HepG2 (cell line): ENCODE results near the gene RPE65. TPM values are rescaled to one million over a fixed set of nuclear protein-coding genes. Genes with fewer than 3 reads are reported as not detected.
A peak's percentile ranks its signal among the peaks of the same experiment; 100 is the strongest.

Experiments
- ATAC-seq: fragments of 200-7000 bp; cut with Tn5 transposase; 3 replicates; pipeline ENCODE4 v1.9.1; 2020; ENCODE audit warnings: mild to moderate bottlenecking, moderate library complexity
- BruUV-seq: library from RNA; stranded (reverse); fragments of 400-500 nt; replicated peaks from 2 replicates; lab custom pipeline; 2021; lab: Mats Ljungman, UMichigan
- CTCF ChIA-PET: fragments of 300-600 bp; formaldehyde crosslinking; extraction: SDS; loops from one replicate; lab custom pipeline; 2021; ENCODE audit warnings: low total read pairs, inconsistent platforms, low intra/inter-chr PET ratio; lab: Yijun Ruan, JAX
- POLR2A ChIA-PET: fragments of 350-600 bp; sonication (Branson Sonifier 250); formaldehyde crosslinking; loops from one replicate; lab custom pipeline; 2020; ENCODE audit warnings: antibody characterized with exemption, inconsistent platforms; lab: Yijun Ruan, JAX
- DNase-seq: peaks from one replicate; pipeline ENCODE4 v3.0.0-alpha.2; 2015; ENCODE audit warnings: low spot score
- FAIRE-seq: peaks from 3 replicates; lab custom pipeline; 2011; peaks lifted over from hg19 to GRCh38; lab: Jason Lieb, UNC
- H2AFZ ChIP-seq: one replicate; pipeline ENCODE4 v1.6.1; 2011; ENCODE audit warnings: low read length, inconsistent platforms
- H3K27ac ChIP-seq: fragments of 300-600 bp; 3 replicates; pipeline ENCODE4 v1.8.0; 2011; ENCODE audit warnings: mixed run types, mild to moderate bottlenecking, mixed read lengths, low read length, inconsistent platforms; ENCODE audit not compliant: insufficient read depth; ENCODE audit errors: extremely low read length
- H3K27me3 ChIP-seq, 2 experiments: fragments of 200-600 bp in 1 of 2; 2 replicates in 1 of 2; 3 replicates in 1 of 2; pipeline versions ENCODE4 v1.6.0 to v1.8.0; 2011; ENCODE audit warnings: low read length in 2 of 2, mild to moderate bottlenecking in 2 of 2, moderate library complexity in 2 of 2, inconsistent platforms in 1 of 2; ENCODE audit not compliant: insufficient read depth in 2 of 2, control insufficient read depth in 1 of 2
- H3K36me3 ChIP-seq, 2 experiments: fragments of 200-600 bp in 1 of 2; replicated peaks in 1 of 2; 2 replicates in 1 of 2; 3 replicates in 1 of 2; pipeline versions ENCODE4 v1.5.1 to v1.8.0; 2011; ENCODE audit warnings: low read length in 2 of 2, inconsistent platforms in 1 of 2; ENCODE audit not compliant: insufficient read depth in 2 of 2, control insufficient read depth in 1 of 2
- H3K4me1 ChIP-seq: 2 replicates; pipeline ENCODE4 v1.5.1; 2012; ENCODE audit warnings: low read length, inconsistent platforms; ENCODE audit not compliant: insufficient read depth
- H3K4me2 ChIP-seq: 2 replicates; pipeline ENCODE4 v1.6.0; 2011; ENCODE audit warnings: low read depth, low read length, inconsistent platforms
- H3K4me3 ChIP-seq, 3 experiments: fragments of 200-600 bp in 1 of 3; sonication (generic), shearing (Covaris generic) in 1 of 3; replicated peaks in 1 of 3; 2 replicates each; pipeline ENCODE4 v1.5.1; 2011 to 2016; ENCODE audit warnings: low read length in 3 of 3, inconsistent platforms in 2 of 3, low read depth in 2 of 3, mild to moderate bottlenecking in 2 of 3, control low read depth in 1 of 3, mixed read lengths in 1 of 3; ENCODE audit not compliant: insufficient read depth in 1 of 3
- H3K79me2 ChIP-seq: one replicate; pipeline ENCODE4 v1.6.1; 2011; ENCODE audit warnings: low read length, inconsistent platforms; ENCODE audit not compliant: insufficient read depth
- H3K9ac ChIP-seq: 2 replicates; pipeline ENCODE4 v1.6.0; 2011; ENCODE audit warnings: mild to moderate bottlenecking, low read depth, low read length, inconsistent platforms; ENCODE audit not compliant: insufficient read depth
- H3K9me3 ChIP-seq: 2 replicates; pipeline ENCODE4 v1.5.1; 2012; ENCODE audit warnings: mild to moderate bottlenecking, low read length
- H4K20me1 ChIP-seq: 2 replicates; pipeline ENCODE4 v1.6.0; 2011; ENCODE audit warnings: inconsistent platforms, mild to moderate bottlenecking, low read length, moderate library complexity; ENCODE audit not compliant: insufficient read depth
- CAMTA2 ChIP-seq: sonication (generic); formaldehyde crosslinking; IDR thresholded peaks from 2 replicates; pipeline ENCODE4 v1.4.0; 2020; ENCODE audit warnings: mild to moderate bottlenecking, missing genetic modification reagents, borderline replicate concordance
- ETV6 ChIP-seq: sonication (generic); formaldehyde crosslinking; conservative IDR thresholded peaks from 2 replicates; pipeline ENCODE4 v1.4.0; 2020; ENCODE audit warnings: missing genetic modification reagents
- FOXC1 ChIP-seq: sonication (generic); formaldehyde crosslinking; IDR thresholded peaks from 2 replicates; pipeline ENCODE4 v1.8.0; 2022; ENCODE audit warnings: mild to moderate bottlenecking, missing genetic modification reagents, borderline replicate concordance
- HMG20B ChIP-seq: conservative IDR thresholded peaks from 2 replicates; pipeline ENCODE4 v1.6.1; 2016; ENCODE audit warnings: missing genetic modification reagents, missing compliant biosample characterization
- HMGA1 ChIP-seq: sonication (generic); formaldehyde crosslinking; conservative IDR thresholded peaks from 2 replicates; pipeline ENCODE4 v1.4.0; 2020; ENCODE audit warnings: missing genetic modification reagents
- IRX3 ChIP-seq: sonication (generic); formaldehyde crosslinking; IDR thresholded peaks from 2 replicates; pipeline ENCODE4 v1.8.1; 2023; ENCODE audit warnings: mild to moderate bottlenecking, low read depth, missing genetic modification reagents, borderline replicate concordance
- MAFF ChIP-seq: IDR thresholded peaks from 2 replicates; pipeline ENCODE4 v1.6.1; 2011; ENCODE audit warnings: low read depth, low read length, improper control_type of control experiment
- MTF2 ChIP-seq: sonication (generic); formaldehyde crosslinking; IDR thresholded peaks from 2 replicates; pipeline ENCODE4 v1.5.0; 2020; ENCODE audit warnings: missing genetic modification reagents, borderline replicate concordance
- NBN ChIP-seq: fragments of 450-650 bp; conservative IDR thresholded peaks from 2 replicates; pipeline ENCODE4 v1.6.1; 2017
- NCOR1 ChIP-seq: fragments of 200-600 bp; sonication (generic); IDR thresholded peaks from 2 replicates; pipeline ENCODE4 v1.7.0; 2017; ENCODE audit warnings: antibody characterized with exemption, low read length, borderline replicate concordance
- NONO ChIP-seq, 2 experiments: fragments of 450-650 bp in 1 of 2; sonication (generic) in 1 of 2; formaldehyde crosslinking in 1 of 2; IDR thresholded peaks in 1 of 2; conservative IDR thresholded peaks in 1 of 2; 2 replicates each; pipeline versions ENCODE4 v1.6.1 to v1.8.0; 2017 to 2022; ENCODE audit warnings: mild to moderate bottlenecking in 1 of 2, missing genetic modification reagents in 1 of 2, moderate library complexity in 1 of 2
- NR3C1 ChIP-seq: sonication (generic); formaldehyde crosslinking; IDR thresholded peaks from 2 replicates; pipeline ENCODE4 v1.4.0; 2020; ENCODE audit warnings: missing genetic modification reagents
- PAF1 ChIP-seq: IDR thresholded peaks from 2 replicates; pipeline ENCODE4 v1.6.1; 2016; ENCODE audit warnings: missing genetic modification reagents, missing compliant biosample characterization
- REL ChIP-seq: sonication (generic); formaldehyde crosslinking; conservative IDR thresholded peaks from 2 replicates; pipeline ENCODE4 v1.8.0; 2022; ENCODE audit warnings: mild to moderate bottlenecking, missing genetic modification reagents, moderate library complexity
- SIN3B ChIP-seq: fragments of 150-350 bp; IDR thresholded peaks from 2 replicates; pipeline ENCODE4 v1.6.1; 2014; ENCODE audit warnings: low read length
- STAG1 ChIP-seq: sonication (generic); formaldehyde crosslinking; IDR thresholded peaks from 2 replicates; pipeline ENCODE4 v1.4.0; 2020; ENCODE audit warnings: missing genetic modification reagents
- STAT5B ChIP-seq: sonication (generic); formaldehyde crosslinking; IDR thresholded peaks from 2 replicates; pipeline ENCODE4 v1.4.0; 2020; ENCODE audit warnings: missing genetic modification reagents
- SUZ12 ChIP-seq: fragments of 150-350 bp; IDR thresholded peaks from 2 replicates; pipeline ENCODE4 v1.6.1; 2014; ENCODE audit warnings: low read depth, low read length
- SYNCRIP ChIP-seq: fragments of 200-400 bp; formaldehyde crosslinking; IDR thresholded peaks from 2 replicates; pipeline ENCODE4 v1.6.1; 2018; ENCODE audit warnings: mild to moderate bottlenecking, low read depth, low read length; ENCODE audit not compliant: insufficient read depth
- ZC3H4 ChIP-seq: sonication (generic); formaldehyde crosslinking; IDR thresholded peaks from 2 replicates; pipeline ENCODE4 v1.4.0; 2020; ENCODE audit warnings: missing genetic modification reagents, borderline replicate concordance
- ZFP90 ChIP-seq: sonication (generic); formaldehyde crosslinking; IDR thresholded peaks from 2 replicates; pipeline ENCODE4 v1.8.0; 2022; ENCODE audit warnings: missing genetic modification reagents, mild to moderate bottlenecking, inconsistent platforms, borderline replicate concordance
- ZNF138 ChIP-seq: sonication (generic); formaldehyde crosslinking; IDR thresholded peaks from 2 replicates; pipeline ENCODE4 v1.5.0; 2020; ENCODE audit warnings: mild to moderate bottlenecking, low read depth, missing genetic modification reagents
- ZNF20 ChIP-seq: sonication (generic); formaldehyde crosslinking; IDR thresholded peaks from 2 replicates; pipeline ENCODE4 v1.4.0; 2020; ENCODE audit warnings: mild to moderate bottlenecking, moderate library complexity, missing genetic modification reagents
- ZNF224 ChIP-seq: sonication (generic); formaldehyde crosslinking; IDR thresholded peaks from 2 replicates; pipeline ENCODE4 v1.5.0; 2020; ENCODE audit warnings: mild to moderate bottlenecking, missing genetic modification reagents
- ZNF335 ChIP-seq: sonication (generic); formaldehyde crosslinking; IDR thresholded peaks from 2 replicates; pipeline ENCODE4 v1.4.0; 2020; ENCODE audit warnings: missing genetic modification reagents
- ZNF451 ChIP-seq: sonication (generic); formaldehyde crosslinking; IDR thresholded peaks from 2 replicates; pipeline ENCODE4 v1.5.0; 2020; ENCODE audit warnings: mild to moderate bottlenecking, missing genetic modification reagents
- ZNF484 ChIP-seq: sonication (generic); formaldehyde crosslinking; IDR thresholded peaks from 2 replicates; pipeline ENCODE4 v1.5.1; 2020; ENCODE audit warnings: mild to moderate bottlenecking, low read depth, missing genetic modification reagents, borderline replicate concordance
- ZNF549 ChIP-seq: sonication (generic); formaldehyde crosslinking; IDR thresholded peaks from 2 replicates; pipeline ENCODE4 v1.5.0; 2020; ENCODE audit warnings: missing genetic modification reagents
- WGBS: methylation state at CpG from one replicate; pipeline ENCODE4 v1.1.6; 2017; ENCODE audit warnings: low lambda C conversion rate; 5-methylcytosine and 5-hydroxymethylcytosine counted together
- in situ Hi-C: cut with HindIII; loops from 2 replicates; pipeline ENCODE4 v1.10.0; 2017; ENCODE audit warnings: low pct_unique_long_range_greater_than_20kb; ENCODE audit not compliant: extremely low pct_ligation_motif_present
- intact Hi-C: fragments of 100-400 bp; cut with micrococcal nuclease; formaldehyde crosslinking; loops from one replicate; pipeline ENCODE4 v1.10.0; 2022; ENCODE audit not compliant: unreplicated experiment
- polyA plus RNA-seq, 8 experiments: library from polyadenylated mRNA; depleted of rRNA in 3 of 8; stranded (reverse) in 7 of 8; unstranded in 1 of 8; fragments of >200 nt; fragmentation: Illumina TruSeq in 4 of 8; extraction: Trizol in 4 of 8; gene quantifications; 2 replicates each; pipeline versions ENCODE4 v1.2.1 to v1.2.3, GENCODE V29; 2011 to 2016; ENCODE audit warnings: low read depth in 4 of 8, missing spikeins in 1 of 8, mixed read lengths in 1 of 8; ENCODE audit not compliant: insufficient read depth in 1 of 8
- total RNA-seq, 5 experiments: library from RNA; depleted of rRNA; stranded (reverse); fragments of >200 nt; fragmentation: Illumina TruSeq; extraction: Trizol; gene quantifications; 2 replicates each; pipeline ENCODE4 v1.2.3, GENCODE V29; 2016; ENCODE audit warnings: low read depth in 1 of 5
- TF ChIP-seq, protein P1 (sequence below): IDR thresholded peaks from 2 replicates; pipeline ENCODE4 v1.6.1; 2016; ENCODE audit warnings: low read depth, borderline replicate concordance

The RPE65 gene
- total and polyA plus RNA-seq, 2 of the 13 experiments (the other 11 are each of a cell fraction or from before 2014, with no cell fraction given): not detected

DNA sequence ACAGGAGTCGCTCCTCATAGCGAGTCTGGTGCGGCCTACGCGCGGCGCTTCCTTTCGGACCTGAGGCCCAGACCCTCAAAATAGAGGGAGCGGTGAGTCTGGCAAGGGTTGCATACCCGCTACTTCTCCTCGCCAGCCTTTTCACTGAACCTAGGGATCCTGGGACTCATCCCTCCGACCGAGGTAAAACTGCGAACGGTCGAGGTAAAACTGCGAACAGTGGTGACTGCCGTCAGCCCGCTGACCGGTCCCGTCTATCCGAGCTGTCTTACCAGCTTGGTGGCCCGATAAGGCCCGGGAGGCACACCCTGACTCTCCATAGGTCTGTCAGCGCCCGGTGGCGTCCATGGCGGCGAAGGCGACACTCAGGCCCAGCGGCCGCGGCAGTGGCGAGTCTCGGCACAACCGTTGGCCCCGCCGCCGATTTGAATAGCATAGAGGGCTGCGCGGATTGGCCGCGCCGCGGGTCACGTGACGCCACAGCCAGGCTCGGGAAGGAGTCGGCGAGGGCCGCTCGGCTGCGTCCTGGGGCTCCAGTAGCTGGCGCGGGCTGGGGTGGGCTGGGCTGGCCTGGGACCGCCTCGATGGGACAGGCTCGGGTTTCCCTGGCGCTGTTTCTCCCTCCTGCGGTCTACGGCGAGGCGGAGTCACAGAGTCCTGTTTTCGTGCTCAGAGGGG, 47.1 kb upstream of the RPE65 start, which contains the start of gene DEPDC1:
DEPDC1 (minus strand) TSS at position 403 of the 678 bp plus-strand sequence; CDS start at position 320, 83 bp downstream.
- H3K27me3 ChIP-seq: no peaks in the 10 kb centered on the region; a peak in 1 of 5 replicates
- FAIRE-seq (peak; percentile 46), DNase-seq (peak; percentile 86), ATAC-seq (peak; percentile 98)
- 0% methylated on average over 6 of the region's 64 CpGs for WGBS
- H2AFZ ChIP-seq: peak within 1 kb of the TSS; percentile 91
- peak within 1 kb of the TSS; percentile 89 for H3K4me2 ChIP-seq
- ChIA-PET POLR2A (no interaction called here), CTCF (no interaction called here)
- peak within 1 kb of the TSS; percentile 83 for H3K9ac ChIP-seq
- H4K20me1 ChIP-seq: no peaks in the 10 kb centered on the region
- peaks cover 21% of the 10 kb centered on the region for H3K4me1 ChIP-seq
- peaks cover 13% of the 10 kb centered on the region for H3K79me2 ChIP-seq
- H3K9me3 ChIP-seq: no peaks in the 10 kb centered on the region
- peak within 1 kb of the TSS; percentile 73 to 98 (median 90) for H3K4me3 ChIP-seq
- intact Hi-C loops (no loop called here), in situ Hi-C loops (no loop called here)
- no peaks in the 10 kb centered on the region for H3K36me3 ChIP-seq
- H3K27ac ChIP-seq: peak within 1 kb of the TSS; percentile 77
- TSS peak; percentile 79 for BruUV-seq
- TF ChIP-seq ZNF224 (CRISPR knock-in tag) (no peak), NBN (no peak), PAF1 (no peak), ZNF549 (CRISPR knock-in tag) (no peak), NCOR1 (no peak), HMGA1 (no peak), ZC3H4 (CRISPR knock-in tag) (no peak), HMG20B (CRISPR knock-in tag) (no peak), STAT5B (CRISPR knock-in tag) (no peak), NR3C1 (CRISPR knock-in tag) (no peak), CAMTA2 (CRISPR knock-in tag) (no peak), ZNF20 (no peak), MTF2 (CRISPR knock-in tag) (no peak), NONO (IDR thresholded peaks at IDR 0.05) (no peak), NONO (CRISPR knock-in tag; conservative IDR thresholded peaks at IDR 0.05) (peak; percentile 64), ETV6 (peak; percentile 60; the same call in 1 of the 2 replicates), STAG1 (no peak), ZNF451 (peak; percentile 50; the same call in 1 of the 2 replicates), SIN3B (peak; percentile 94), REL (CRISPR knock-in tag) (0 out of 2 replicates have a peak, but pooled peaks have one; percentile 44), ZNF138 (no peak), ZNF335 (no peak), ZNF484 (no peak), ZFP90 (CRISPR knock-in tag) (no peak), SUZ12 (no peak), IRX3 (CRISPR knock-in tag) (no peak; the same call in 1 of the 2 replicates), FOXC1 (peak; percentile 30; the same call in 1 of the 2 replicates), SYNCRIP (no peak), MAFF (no peak)
- TF ChIP-seq, protein P1, sequence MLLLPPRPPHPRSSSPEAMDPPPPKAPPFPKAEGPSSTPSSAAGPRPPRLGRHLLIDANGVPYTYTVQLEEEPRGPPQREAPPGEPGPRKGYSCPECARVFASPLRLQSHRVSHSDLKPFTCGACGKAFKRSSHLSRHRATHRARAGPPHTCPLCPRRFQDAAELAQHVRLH (CRISPR knock-in tag): no peak; the same call in 1 of the 2 replicates
